HG02763 (cell line): ENCODE data around the gene LCP2.

Experiments
- ATAC-seq: cut with Tn5 transposase; IDR thresholded peaks from one replicate; pipeline ENCODE4 v1.9.1; 2021; ENCODE audit warnings: mild to moderate bottlenecking, moderate library complexity; ENCODE audit not compliant: unreplicated experiment

LCP2 gene

GRCh38 chr5:170219615-170220014, 78.0 kb downstream of the LCP2 start:
- no peak for ATAC-seq

GRCh38 chr5:170218726-170219125, 78.9 kb downstream of the LCP2 start:
- no peak for ATAC-seq

- ATAC-seq, result no peak
Measured at GRCh38 chr5:170217831-170218230, 79.7 kb downstream of the LCP2 start.

GRCh38 chr5:170216257-170216864, 81.2 kb downstream of the LCP2 start:
- no peak for ATAC-seq

- no peak for ATAC-seq
Measured at GRCh38 chr5:170211575-170212334, 85.8 kb downstream of the LCP2 start.

- no peak for ATAC-seq
Measured at GRCh38 chr5:170206958-170207357, 90.6 kb downstream of the LCP2 start.

- no peak for ATAC-seq
Measured at GRCh38 chr5:170206216-170206615, 91.4 kb downstream of the LCP2 start.

- ATAC-seq, result no peak
Measured at GRCh38 chr5:170204202-170204601, 93.4 kb downstream of the LCP2 start.

GRCh38 chr5:170202117-170202516, 95.5 kb downstream of the LCP2 start:
- no peak for ATAC-seq

- no peak for ATAC-seq
Measured at GRCh38 chr5:170201311-170201710, 96.3 kb downstream of the LCP2 start.

- ATAC-seq, result no peak
Measured at GRCh38 chr5:170200876-170201275, 96.7 kb downstream of the LCP2 start.
